ENCODE data around the gene HEATR5A.

GRCh38 chr14:31418440-31418839 is 1.9 kb downstream of the HEATR5A start:
- no peak for TF ChIP-seq CTCF (IDR thresholded peaks at IDR 0.05)
- TF ChIP-seq POLR2A (IDR thresholded peaks at IDR 0.05) = no peak

All from esophagus squamous epithelium (tissue), 4 donors.